Activated naive CD4-positive, alpha-beta T cell treated with anti-CD3 and anti-CD28 coated beads, Interleukin-2, amount 10 ng/mL, durations not matched to agents 7 days and 5 days (primary cell): ENCODE data around the gene VANGL2.

Experiments
- CTCF ChIA-PET: fragments of 350-600 bp; sonication (Branson Sonifier 250); formaldehyde crosslinking; loops from one replicate; lab custom pipeline; 2021; ENCODE audit warnings: antibody characterized with exemption; lab: Charles Lee
- DNase-seq: peaks from one replicate; pipeline ENCODE4 v3.0.0-alpha.2; 2020
- H3K27ac Mint-ChIP-seq: one replicate; pipeline ENCODE4 v1.8.0; 2021; ENCODE audit warnings: mild to moderate bottlenecking, moderate library complexity, mixed read lengths
- H3K27me3 Mint-ChIP-seq: one replicate; pipeline ENCODE4 v1.8.0; 2021; ENCODE audit warnings: mild to moderate bottlenecking, mixed read lengths
- H3K36me3 Mint-ChIP-seq: one replicate; pipeline ENCODE4 v1.8.0; 2021; ENCODE audit warnings: mixed read lengths
- H3K4me1 Mint-ChIP-seq: one replicate; pipeline ENCODE4 v1.8.0; 2021; ENCODE audit warnings: mixed read lengths
- H3K4me3 Mint-ChIP-seq: one replicate; pipeline ENCODE4 v1.8.0; 2021; ENCODE audit warnings: mild to moderate bottlenecking, moderate library complexity, mixed read lengths
- H3K9me3 Mint-ChIP-seq: one replicate; pipeline ENCODE4 v1.8.0; 2021; ENCODE audit warnings: mixed read lengths

VANGL2 gene

GRCh38 chr1:160400223-160400645 is at the start of gene VANGL2:
TSS of gene VANGL2 (plus strand) at chr1:160400564. CDS start at chr1:160415838, 15,274 bp downstream.
- Mint-ChIP-seq H3K36me3 (no peaks in the 10 kb centered on the region), H3K4me1 (peaks cover 2% of the 10 kb centered on the region), H3K27me3 (peaks cover 71% of the 10 kb centered on the region), H3K4me3 (peak within 1 kb of the TSS; percentile 17), H3K9me3 (no peaks in the 10 kb centered on the region), H3K27ac (no peak within 1 kb of the TSS)
- DNase-seq: peak; percentile 55
- CTCF ChIA-PET: no interaction called here

GRCh38 chr1:160351629-160352028 is 48.7 kb upstream of the VANGL2 start:
- H3K4me1 Mint-ChIP-seq: peaks cover 5% of the 10 kb centered on the region
- H3K27ac Mint-ChIP-seq: no peak overlapping the region
- no peak for DNase-seq
- CTCF ChIA-PET: interaction anchor here (1.4 to 6.1 kb wide), 3 partner anchors 24 to 27 kb away, joined by 3 to 60 read pairs (median 10); no protein-coding TSS in a partner anchor
- no peaks in the 10 kb centered on the region for H3K9me3 Mint-ChIP-seq
- no peaks in the 10 kb centered on the region for H3K27me3 Mint-ChIP-seq
- no peak overlapping the region for H3K4me3 Mint-ChIP-seq
- peaks cover 55% of the 10 kb centered on the region for H3K36me3 Mint-ChIP-seq

GRCh38 chr1:160352555-160352954 is 47.8 kb upstream of the VANGL2 start:
- no peak for DNase-seq
- Mint-ChIP-seq H3K27me3 (no peaks in the 10 kb centered on the region), H3K4me1 (no peaks in the 10 kb centered on the region), H3K9me3 (no peaks in the 10 kb centered on the region), H3K36me3 (peaks cover 57% of the 10 kb centered on the region), H3K4me3 (no peak overlapping the region), H3K27ac (no peak overlapping the region)
- CTCF ChIA-PET: interaction anchor here (0.8 to 6.1 kb wide), 3 partner anchors 8 to 26 kb away, joined by 3 to 60 read pairs (median 3); no protein-coding TSS in a partner anchor

- Mint-ChIP-seq H3K27me3 (no peaks in the 10 kb centered on the region), H3K9me3 (no peaks in the 10 kb centered on the region)
Observed at GRCh38 chr1:160353223-160353622, 47.1 kb upstream of the VANGL2 start.

GRCh38 chr1:160354388-160354985 is 45.9 kb upstream of the VANGL2 start:
- H3K36me3 Mint-ChIP-seq: peaks cover 64% of the 10 kb centered on the region
- no peaks in the 10 kb centered on the region for H3K4me1 Mint-ChIP-seq
- peak; percentile 44 for DNase-seq
- H3K27ac Mint-ChIP-seq: no peak overlapping the region
- CTCF ChIA-PET: interaction anchor here (0.5 to 6.1 kb wide), 11 partner anchors 10 to 450 kb away, joined by 3 to 60 read pairs (median 4); no protein-coding TSS in a partner anchor
- no peak overlapping the region for H3K4me3 Mint-ChIP-seq
- no peaks in the 10 kb centered on the region for H3K27me3 Mint-ChIP-seq
- no peaks in the 10 kb centered on the region for H3K9me3 Mint-ChIP-seq

More at GRCh38 chr1:160353223-160353622, 47.1 kb upstream of the VANGL2 start:
- no peaks in the 10 kb centered on the region for H3K4me1 Mint-ChIP-seq
- no peak overlapping the region for H3K4me3 Mint-ChIP-seq
- no peak overlapping the region for H3K27ac Mint-ChIP-seq
- no peak for DNase-seq
- CTCF ChIA-PET: interaction anchor here (0.8 to 6.1 kb wide), 3 partner anchors 9 to 26 kb away, joined by 3 to 60 read pairs (median 11); no protein-coding TSS in a partner anchor
- peaks cover 60% of the 10 kb centered on the region for H3K36me3 Mint-ChIP-seq

GRCh38 chr1:160357286-160358002 is 42.9 kb upstream of the VANGL2 start:
- Mint-ChIP-seq H3K9me3 (no peaks in the 10 kb centered on the region), H3K4me1 (no peaks in the 10 kb centered on the region), H3K4me3 (no peak overlapping the region), H3K27ac (no peak overlapping the region), H3K36me3 (peaks cover 48% of the 10 kb centered on the region), H3K27me3 (no peaks in the 10 kb centered on the region)
- CTCF ChIA-PET: interaction anchor here (1.6 to 6.1 kb wide), 2 partner anchors 8 to 19 kb away, joined by 4 to 60 read pairs; no protein-coding TSS in a partner anchor
- DNase-seq: no peak

GRCh38 chr1:160358073-160358472 is 42.3 kb upstream of the VANGL2 start:
- Mint-ChIP-seq H3K4me3 (no peak overlapping the region), H3K36me3 (peaks cover 41% of the 10 kb centered on the region), H3K4me1 (no peaks in the 10 kb centered on the region), H3K27ac (no peak overlapping the region), H3K9me3 (no peaks in the 10 kb centered on the region), H3K27me3 (no peaks in the 10 kb centered on the region)
- CTCF ChIA-PET: no interaction called here
- DNase-seq: no peak

- Mint-ChIP-seq H3K27ac (no peak overlapping the region), H3K27me3 (no peaks in the 10 kb centered on the region), H3K9me3 (no peaks in the 10 kb centered on the region), H3K36me3 (peaks cover 32% of the 10 kb centered on the region), H3K4me1 (no peaks in the 10 kb centered on the region), H3K4me3 (no peak overlapping the region)
- no peak for DNase-seq
- CTCF ChIA-PET: interaction anchor here (0.5 to 0.7 kb wide), 2 partner anchors 17 to 150 kb away, joined by 3 read pairs; no protein-coding TSS in a partner anchor
Observed at GRCh38 chr1:160359559-160360226, 40.7 kb upstream of the VANGL2 start.

- Mint-ChIP-seq H3K4me1 (no peaks in the 10 kb centered on the region), H3K9me3 (no peaks in the 10 kb centered on the region), H3K36me3 (peaks cover 28% of the 10 kb centered on the region), H3K4me3 (no peak overlapping the region), H3K27me3 (no peaks in the 10 kb centered on the region), H3K27ac (no peak overlapping the region)
- CTCF ChIA-PET: interaction anchor here (0.7 to 1.1 kb wide), 2 partner anchors 16 to 30 kb away, joined by 3 read pairs; no protein-coding TSS in a partner anchor
- DNase-seq: no peak
Observed at GRCh38 chr1:160360227-160360695, 40.1 kb upstream of the VANGL2 start.

- H3K36me3 Mint-ChIP-seq: peaks cover 25% of the 10 kb centered on the region
- no peak for DNase-seq
- no peaks in the 10 kb centered on the region for H3K4me1 Mint-ChIP-seq
- no peak overlapping the region for H3K4me3 Mint-ChIP-seq
- no peaks in the 10 kb centered on the region for H3K27me3 Mint-ChIP-seq
- H3K27ac Mint-ChIP-seq: no peak overlapping the region
- CTCF ChIA-PET: interaction anchor here (1.1 kb wide), 1 partner anchor 29 kb away, joined by 3 read pairs; no protein-coding TSS in a partner anchor
- H3K9me3 Mint-ChIP-seq: no peaks in the 10 kb centered on the region
Observed at GRCh38 chr1:160361199-160361598, 39.2 kb upstream of the VANGL2 start.

- no peak overlapping the region for H3K4me3 Mint-ChIP-seq
- no peaks in the 10 kb centered on the region for H3K9me3 Mint-ChIP-seq
- no peak overlapping the region for H3K27ac Mint-ChIP-seq
- peaks cover 20% of the 10 kb centered on the region for H3K36me3 Mint-ChIP-seq
- no peaks in the 10 kb centered on the region for H3K4me1 Mint-ChIP-seq
- H3K27me3 Mint-ChIP-seq: no peaks in the 10 kb centered on the region
- CTCF ChIA-PET: interaction anchor here (0.9 kb wide), 1 partner anchor 70 kb away, joined by 3 read pairs; no protein-coding TSS in a partner anchor
- DNase-seq: no peak
Observed at GRCh38 chr1:160361814-160362167, 38.6 kb upstream of the VANGL2 start.

- no peaks in the 10 kb centered on the region for H3K9me3 Mint-ChIP-seq
- CTCF ChIA-PET: interaction anchor here (0.6 to 1.1 kb wide), 3 partner anchors 9 to 338 kb away, joined by 3 read pairs; no protein-coding TSS in a partner anchor
- H3K36me3 Mint-ChIP-seq: peaks cover 15% of the 10 kb centered on the region
- no peak for DNase-seq
- H3K4me1 Mint-ChIP-seq: no peaks in the 10 kb centered on the region
- H3K27ac Mint-ChIP-seq: no peak overlapping the region
- H3K4me3 Mint-ChIP-seq: no peak overlapping the region
- peaks cover 3% of the 10 kb centered on the region for H3K27me3 Mint-ChIP-seq
Observed at GRCh38 chr1:160362168-160362957, 38.0 kb upstream of the VANGL2 start.

- Mint-ChIP-seq H3K27ac (peak overlapping the region; percentile 11), H3K9me3 (no peaks in the 10 kb centered on the region), H3K4me3 (no peak overlapping the region), H3K27me3 (peaks cover 6% of the 10 kb centered on the region), H3K4me1 (peaks cover 4% of the 10 kb centered on the region), H3K36me3 (peaks cover 11% of the 10 kb centered on the region)
- no peak for DNase-seq
- CTCF ChIA-PET: interaction anchor here (0.9 to 1.5 kb wide), 3 partner anchors 8 to 72 kb away, joined by 3 to 7 read pairs (median 3); no protein-coding TSS in a partner anchor
Observed at GRCh38 chr1:160363010-160363409, 37.4 kb upstream of the VANGL2 start.
